ENCODE measurements around the gene IGFBP5. TPM values are rescaled to one million over a fixed set of nuclear protein-coding genes. Genes with fewer than 3 reads are reported as not detected.

IGFBP5 gene
- total and polyA plus RNA-seq, 9 of the 15 experiments (the other 6 are each of a cell fraction or from before 2014, with no cell fraction given): 0.01 to 1.9 (median 0.03) TPM; not detected in 6

DNA sequence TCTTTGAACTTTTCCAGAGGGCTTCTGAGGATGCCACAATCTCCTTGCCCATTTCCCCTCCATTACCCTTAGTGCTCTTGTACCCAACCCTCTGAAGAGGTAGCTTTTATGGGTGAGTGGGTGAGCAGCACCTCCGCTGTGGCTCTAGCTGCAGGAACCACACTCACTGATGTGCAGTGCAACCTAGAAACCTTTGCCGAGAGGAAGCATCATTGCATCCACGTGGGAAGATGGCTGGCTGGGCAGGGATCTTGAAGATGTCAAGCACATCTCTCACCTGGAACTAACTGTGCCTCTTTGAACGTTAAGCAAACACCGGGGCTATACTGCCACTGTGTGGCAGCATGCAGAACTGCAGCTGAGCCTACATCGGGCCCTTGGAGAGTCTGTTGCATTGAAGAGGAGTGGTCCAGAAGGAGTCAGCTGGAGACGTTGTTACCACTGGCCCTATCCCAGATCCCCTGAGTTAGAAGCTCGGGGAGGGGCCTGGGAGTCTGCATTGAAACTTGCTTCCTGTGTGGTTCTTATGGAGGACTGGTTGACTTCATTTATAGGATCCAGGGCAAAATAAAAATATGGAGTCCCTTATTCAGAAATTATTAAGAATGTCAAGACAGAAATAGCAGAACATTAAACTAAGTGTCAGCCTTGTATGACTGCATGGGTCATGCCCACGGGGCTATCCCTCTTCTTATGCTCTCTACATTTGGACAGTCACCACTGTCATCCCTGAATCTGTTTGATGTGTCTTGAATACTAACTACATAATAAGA lies 28.7 kb downstream of the IGFBP5 start (continued):
- TF ChIP-seq POU5F1 (IDR thresholded peaks at IDR 0.05; ENCODE audit: borderline replicate concordance, low read depth, low read length, partially characterized antibody) (no peak), CC2D1A (IDR thresholded peaks at IDR 0.05) (0 out of 2 replicates have a peak, but pooled peaks have one; percentile 18), SMC3 (conservative IDR thresholded peaks at IDR 0.05; ENCODE audit: insufficient read depth, low read depth, low read length) (peak; percentile 88), RCOR1 (IDR thresholded peaks at IDR 0.05; ENCODE audit: borderline replicate concordance in 1 of 2, low read depth in 2 of 2, low read length in 2 of 2) (0 out of 4 replicates have a peak, but pooled peaks of 1 of the 2 experiments have one; percentile 26), ZNF584 (CRISPR knock-in tag; IDR thresholded peaks at IDR 0.05; ENCODE audit: low read depth) (no peak), RAD21 (CRISPR knock-in tag; conservative IDR thresholded peaks at IDR 0.05 in 1 of 2, IDR thresholded peaks at IDR 0.05 in 1 of 2) (peak; percentile 88 to 93), CTBP1 (IDR thresholded peaks at IDR 0.05; ENCODE audit: borderline replicate concordance) (peak; percentile 73), NR2C2 (CRISPR knock-in tag; IDR thresholded peaks at IDR 0.05) (no peak), NR2C2 (tag; IDR thresholded peaks at IDR 0.05) (no peak), DIDO1 (tag; IDR thresholded peaks at IDR 0.05; ENCODE audit: low read depth) (no peak)
- TF ChIP-seq, protein P1, sequence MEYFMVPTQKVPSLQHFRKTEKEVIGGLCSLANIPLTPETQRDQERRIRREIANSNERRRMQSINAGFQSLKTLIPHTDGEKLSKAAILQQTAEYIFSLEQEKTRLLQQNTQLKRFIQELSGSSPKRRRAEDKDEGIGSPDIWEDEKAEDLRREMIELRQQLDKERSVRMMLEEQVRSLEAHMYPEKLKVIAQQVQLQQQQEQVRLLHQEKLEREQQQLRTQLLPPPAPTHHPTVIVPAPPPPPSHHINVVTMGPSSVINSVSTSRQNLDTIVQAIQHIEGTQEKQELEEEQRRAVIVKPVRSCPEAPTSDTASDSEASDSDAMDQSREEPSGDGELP (CRISPR knock-in tag; IDR thresholded peaks at IDR 0.05; ENCODE audit: borderline replicate concordance): peak; percentile 46; the same call in 1 of the 2 replicates
- TF ChIP-seq, protein P2, sequence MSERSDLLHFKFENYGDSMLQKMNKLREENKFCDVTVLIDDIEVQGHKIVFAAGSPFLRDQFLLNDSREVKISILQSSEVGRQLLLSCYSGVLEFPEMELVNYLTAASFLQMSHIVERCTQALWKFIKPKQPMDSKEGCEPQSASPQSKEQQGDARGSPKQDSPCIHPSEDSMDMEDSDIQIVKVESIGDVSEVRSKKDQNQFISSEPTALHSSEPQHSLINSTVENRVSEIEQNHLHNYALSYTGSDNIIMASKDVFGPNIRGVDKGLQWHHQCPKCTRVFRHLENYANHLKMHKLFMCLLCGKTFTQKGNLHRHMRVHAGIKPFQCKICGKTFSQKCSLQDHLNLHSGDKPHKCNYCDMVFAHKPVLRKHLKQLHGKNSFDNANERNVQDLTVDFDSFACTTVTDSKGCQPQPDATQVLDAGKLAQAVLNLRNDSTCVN (CRISPR knock-in tag; IDR thresholded peaks at IDR 0.05): no peak
- TF ChIP-seq, protein P3, sequence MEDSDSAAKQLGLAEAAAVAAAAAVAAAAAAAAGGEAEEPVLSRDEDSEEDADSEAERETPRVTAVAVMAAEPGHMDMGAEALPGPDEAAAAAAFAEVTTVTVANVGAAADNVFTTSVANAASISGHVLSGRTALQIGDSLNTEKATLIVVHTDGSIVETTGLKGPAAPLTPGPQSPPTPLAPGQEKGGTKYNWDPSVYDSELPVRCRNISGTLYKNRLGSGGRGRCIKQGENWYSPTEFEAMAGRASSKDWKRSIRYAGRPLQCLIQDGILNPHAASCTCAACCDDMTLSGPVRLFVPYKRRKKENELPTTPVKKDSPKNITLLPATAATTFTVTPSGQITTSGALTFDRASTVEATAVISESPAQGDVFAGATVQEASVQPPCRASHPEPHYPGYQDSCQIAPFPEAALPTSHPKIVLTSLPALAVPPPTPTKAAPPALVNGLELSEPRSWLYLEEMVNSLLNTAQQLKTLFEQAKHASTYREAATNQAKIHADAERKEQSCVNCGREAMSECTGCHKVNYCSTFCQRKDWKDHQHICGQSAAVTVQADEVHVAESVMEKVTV (CRISPR knock-in tag; IDR thresholded peaks at IDR 0.05): peak; percentile 86

All from K562 (cell line).